HL-60 (cell line): Measurements from ENCODE around the gene KISS1.
"Not testable (repeated sequence)": the region's sequence is repeated elsewhere in the genome, so short reads cannot be mapped to it uniquely, and the experiment has no call there.

Source experiments
- DNase-seq, 2 experiments: peaks; one replicate each; pipeline ENCODE4 v3.0.0-alpha.2; 2010 to 2020; ENCODE audit warnings: low read depth in 1 of 2, low spot score in 1 of 2
- H3K27ac ChIP-seq: fragments of 250-450 bp; sonication (Bioruptor Pico); replicated peaks from 2 replicates; pipeline ENCODE4 v1.5.1; 2020; ENCODE audit warnings: mild to moderate bottlenecking, moderate library complexity
- H3K27me3 ChIP-seq: fragments of 250-450 bp; sonication (Bioruptor Pico); 2 replicates; pipeline ENCODE4 v1.5.1; 2021; ENCODE audit warnings: mild to moderate bottlenecking, moderate library complexity; ENCODE audit not compliant: insufficient read depth, poor library complexity, severe bottlenecking
- H3K4me3 ChIP-seq: replicated peaks from 2 replicates; pipeline ENCODE4 v1.5.1; 2011; ENCODE audit warnings: mild to moderate bottlenecking, control low read depth, low read length; ENCODE audit not compliant: insufficient read depth
- GABPA ChIP-seq: IDR thresholded peaks from 2 replicates; pipeline ENCODE4 v1.6.1; 2012; ENCODE audit warnings: low read depth
- POLR2AphosphoS5 ChIP-seq: IDR thresholded peaks from 2 replicates; pipeline ENCODE4 v1.6.1; 2012; ENCODE audit warnings: low read depth
- SPI1 ChIP-seq: IDR thresholded peaks from 2 replicates; pipeline ENCODE4 v1.6.1; 2012; ENCODE audit warnings: low read depth, mild to moderate bottlenecking, borderline replicate concordance
- TF ChIP-seq, protein P1 (sequence below): IDR thresholded peaks from one replicate; pipeline ENCODE4 v1.5.1; 2011; ENCODE audit warnings: low read length, control low read depth, inconsistent platforms; ENCODE audit not compliant: insufficient read depth
- TF ChIP-seq, protein P2 (sequence below): IDR thresholded peaks from 2 replicates; pipeline ENCODE4 v1.6.1; 2012; ENCODE audit warnings: low read depth; ENCODE audit not compliant: insufficient replicate concordance

Gene KISS1

DNA sequence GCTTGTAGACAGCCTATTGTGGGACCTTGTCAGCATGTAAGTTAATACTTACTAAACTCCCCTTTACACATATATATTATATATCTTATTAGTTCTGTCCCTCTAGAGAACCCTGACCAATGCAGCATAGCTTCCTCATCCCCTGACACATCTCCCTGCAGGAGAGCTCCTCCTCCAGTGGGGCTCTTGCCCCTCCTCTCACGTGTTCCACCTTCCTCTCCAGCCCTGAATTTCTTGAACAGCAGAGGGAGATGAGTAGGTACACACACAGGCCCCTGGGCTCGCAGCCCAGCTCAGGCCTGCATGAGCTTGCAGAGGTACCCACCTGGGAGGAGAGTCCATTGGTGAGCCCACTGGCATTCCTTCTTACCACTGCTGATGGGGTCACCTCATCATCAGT lies 44.8 kb upstream of the KISS1 start:
- no peak overlapping the region for H3K4me3 ChIP-seq
- no peaks in the 10 kb centered on the region for H3K27me3 ChIP-seq
- no peak overlapping the region for H3K27ac ChIP-seq
- DNase-seq, result peak in 1 of 2 experiments; percentile 24
- TF ChIP-seq, protein P1, sequence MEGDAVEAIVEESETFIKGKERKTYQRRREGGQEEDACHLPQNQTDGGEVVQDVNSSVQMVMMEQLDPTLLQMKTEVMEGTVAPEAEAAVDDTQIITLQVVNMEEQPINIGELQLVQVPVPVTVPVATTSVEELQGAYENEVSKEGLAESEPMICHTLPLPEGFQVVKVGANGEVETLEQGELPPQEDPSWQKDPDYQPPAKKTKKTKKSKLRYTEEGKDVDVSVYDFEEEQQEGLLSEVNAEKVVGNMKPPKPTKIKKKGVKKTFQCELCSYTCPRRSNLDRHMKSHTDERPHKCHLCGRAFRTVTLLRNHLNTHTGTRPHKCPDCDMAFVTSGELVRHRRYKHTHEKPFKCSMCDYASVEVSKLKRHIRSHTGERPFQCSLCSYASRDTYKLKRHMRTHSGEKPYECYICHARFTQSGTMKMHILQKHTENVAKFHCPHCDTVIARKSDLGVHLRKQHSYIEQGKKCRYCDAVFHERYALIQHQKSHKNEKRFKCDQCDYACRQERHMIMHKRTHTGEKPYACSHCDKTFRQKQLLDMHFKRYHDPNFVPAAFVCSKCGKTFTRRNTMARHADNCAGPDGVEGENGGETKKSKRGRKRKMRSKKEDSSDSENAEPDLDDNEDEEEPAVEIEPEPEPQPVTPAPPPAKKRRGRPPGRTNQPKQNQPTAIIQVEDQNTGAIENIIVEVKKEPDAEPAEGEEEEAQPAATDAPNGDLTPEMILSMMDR, result no peak
- TF ChIP-seq GABPA, result no peak
- no peak for TF ChIP-seq POLR2AphosphoS5
- TF ChIP-seq, protein P2, sequence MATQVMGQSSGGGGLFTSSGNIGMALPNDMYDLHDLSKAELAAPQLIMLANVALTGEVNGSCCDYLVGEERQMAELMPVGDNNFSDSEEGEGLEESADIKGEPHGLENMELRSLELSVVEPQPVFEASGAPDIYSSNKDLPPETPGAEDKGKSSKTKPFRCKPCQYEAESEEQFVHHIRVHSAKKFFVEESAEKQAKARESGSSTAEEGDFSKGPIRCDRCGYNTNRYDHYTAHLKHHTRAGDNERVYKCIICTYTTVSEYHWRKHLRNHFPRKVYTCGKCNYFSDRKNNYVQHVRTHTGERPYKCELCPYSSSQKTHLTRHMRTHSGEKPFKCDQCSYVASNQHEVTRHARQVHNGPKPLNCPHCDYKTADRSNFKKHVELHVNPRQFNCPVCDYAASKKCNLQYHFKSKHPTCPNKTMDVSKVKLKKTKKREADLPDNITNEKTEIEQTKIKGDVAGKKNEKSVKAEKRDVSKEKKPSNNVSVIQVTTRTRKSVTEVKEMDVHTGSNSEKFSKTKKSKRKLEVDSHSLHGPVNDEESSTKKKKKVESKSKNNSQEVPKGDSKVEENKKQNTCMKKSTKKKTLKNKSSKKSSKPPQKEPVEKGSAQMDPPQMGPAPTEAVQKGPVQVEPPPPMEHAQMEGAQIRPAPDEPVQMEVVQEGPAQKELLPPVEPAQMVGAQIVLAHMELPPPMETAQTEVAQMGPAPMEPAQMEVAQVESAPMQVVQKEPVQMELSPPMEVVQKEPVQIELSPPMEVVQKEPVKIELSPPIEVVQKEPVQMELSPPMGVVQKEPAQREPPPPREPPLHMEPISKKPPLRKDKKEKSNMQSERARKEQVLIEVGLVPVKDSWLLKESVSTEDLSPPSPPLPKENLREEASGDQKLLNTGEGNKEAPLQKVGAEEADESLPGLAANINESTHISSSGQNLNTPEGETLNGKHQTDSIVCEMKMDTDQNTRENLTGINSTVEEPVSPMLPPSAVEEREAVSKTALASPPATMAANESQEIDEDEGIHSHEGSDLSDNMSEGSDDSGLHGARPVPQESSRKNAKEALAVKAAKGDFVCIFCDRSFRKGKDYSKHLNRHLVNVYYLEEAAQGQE, result no peak
- no peak for TF ChIP-seq SPI1

DNA sequence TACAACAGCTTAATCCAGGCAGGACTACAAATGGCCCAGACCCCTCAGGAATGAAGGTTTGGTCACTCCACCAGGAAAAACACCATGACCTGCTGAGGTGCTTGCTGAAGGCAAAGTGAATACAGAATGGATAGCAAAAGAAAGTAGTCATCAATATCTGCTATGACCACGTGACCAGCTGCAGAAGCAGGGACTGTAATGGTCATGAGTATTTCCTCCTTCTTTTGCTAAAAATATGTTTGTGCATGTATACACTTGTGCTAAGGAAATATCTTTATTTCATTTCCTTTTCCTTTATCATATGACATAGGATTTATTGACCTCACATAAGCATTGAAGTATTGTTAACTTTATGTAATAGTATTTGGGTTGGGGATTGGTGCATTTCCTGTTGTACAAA lies 43.9 kb upstream of the KISS1 start:
- H3K27me3 ChIP-seq, result no peaks in the 10 kb centered on the region
- no peak overlapping the region for H3K27ac ChIP-seq
- H3K4me3 ChIP-seq, result no peak overlapping the region
- no peak for TF ChIP-seq GABPA
- TF ChIP-seq, protein P1, result no peak
- DNase-seq, result no peak

DNA sequence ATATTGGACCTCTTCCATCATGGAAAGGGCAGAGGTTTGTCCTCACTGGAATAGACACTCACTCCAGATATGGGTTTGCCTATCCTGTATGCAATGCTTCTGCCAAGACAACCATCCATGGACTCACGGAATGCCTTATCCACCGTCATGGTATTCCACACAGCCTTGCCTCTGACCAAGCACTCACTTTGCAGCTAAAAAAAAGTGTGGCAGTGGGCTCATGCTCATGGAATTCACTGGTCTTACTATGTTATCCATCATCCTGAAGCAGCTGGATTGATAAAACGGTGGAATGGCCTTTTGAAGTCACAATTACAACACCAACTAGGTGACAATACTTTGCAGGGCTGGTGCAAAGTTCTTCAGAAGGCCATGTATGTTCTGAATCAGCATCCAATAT lies 43.1 kb upstream of the KISS1 start:
- H3K27ac ChIP-seq, DNase-seq, H3K4me3 ChIP-seq, H3K27me3 ChIP-seq: not testable (repeated sequence)

DNA sequence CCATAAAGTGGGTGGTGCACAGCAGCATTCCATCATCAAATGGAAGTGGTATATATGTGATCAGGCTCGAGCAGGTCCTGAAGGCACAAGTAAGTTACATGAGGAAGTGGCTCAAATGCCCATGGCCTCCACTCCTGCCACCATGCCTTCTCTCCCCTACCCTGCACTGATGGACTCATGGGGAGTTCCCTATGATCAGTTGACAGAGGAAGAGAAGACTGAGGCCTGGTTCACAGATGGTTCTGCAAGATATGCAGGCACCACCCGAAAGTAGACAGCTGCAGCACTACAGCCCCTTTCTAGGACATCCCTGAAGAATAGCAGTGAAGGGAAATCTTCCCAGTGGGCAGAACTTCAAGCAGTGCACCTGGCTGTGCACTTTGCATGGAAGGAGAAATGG lies 42.2 kb upstream of the KISS1 start:
- DNase-seq, H3K27me3 ChIP-seq, H3K27ac ChIP-seq, H3K4me3 ChIP-seq: not testable (repeated sequence)

DNA sequence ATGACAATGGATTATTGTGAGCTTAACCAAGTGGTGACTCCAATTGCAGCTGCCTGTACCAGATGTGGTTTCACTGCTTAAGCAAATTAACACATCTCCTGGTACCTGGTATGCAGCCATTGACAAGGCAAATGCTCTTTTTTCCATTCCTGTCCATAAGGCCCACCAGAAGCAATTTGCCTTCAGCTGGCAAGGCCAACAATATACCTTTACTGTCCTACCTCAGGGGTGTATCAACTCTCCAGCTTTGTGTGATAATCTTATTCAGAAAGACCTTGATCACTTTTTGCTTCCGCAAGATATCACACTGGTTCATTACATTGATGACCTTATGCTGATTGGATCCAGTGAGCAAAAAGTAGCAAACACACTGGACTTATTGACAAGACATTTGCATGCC lies 41.2 kb upstream of the KISS1 start:
- DNase-seq, H3K4me3 ChIP-seq, H3K27me3 ChIP-seq, H3K27ac ChIP-seq: not testable (repeated sequence)

DNA sequence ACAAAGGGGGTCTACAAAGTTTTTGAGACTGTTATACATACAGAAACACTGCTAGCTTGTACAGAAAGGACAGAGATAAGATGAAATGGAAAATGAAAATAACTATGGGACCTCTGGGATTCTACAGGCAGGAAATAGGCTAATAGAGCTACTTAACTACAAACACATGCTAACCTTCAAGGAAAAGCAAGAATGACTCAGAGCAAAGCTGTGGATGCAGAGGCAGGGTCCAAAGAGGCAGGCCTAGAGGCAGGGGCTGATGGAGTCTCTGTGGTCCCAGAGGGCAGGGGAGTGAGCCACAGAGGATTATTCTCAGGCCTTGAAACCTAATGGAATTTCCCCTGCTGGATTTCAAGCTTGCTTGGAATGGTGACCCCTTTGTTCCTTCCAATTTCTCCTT lies 36.2 kb upstream of the KISS1 start:
- H3K27ac ChIP-seq, result no peak overlapping the region
- DNase-seq, result no peak
- H3K4me3 ChIP-seq, result no peak overlapping the region
- TF ChIP-seq SPI1 (no peak), GABPA (no peak), POLR2AphosphoS5 (no peak)
- TF ChIP-seq, protein P1, result no peak
- TF ChIP-seq, protein P2, result no peak
- no peaks in the 10 kb centered on the region for H3K27me3 ChIP-seq
